ENCODE results near the gene SULT2B1.
"Not testable (repeated sequence)": the region's sequence is repeated elsewhere in the genome, so short reads cannot be mapped to it uniquely, and the experiment has no call there.

Gene SULT2B1

DNA sequence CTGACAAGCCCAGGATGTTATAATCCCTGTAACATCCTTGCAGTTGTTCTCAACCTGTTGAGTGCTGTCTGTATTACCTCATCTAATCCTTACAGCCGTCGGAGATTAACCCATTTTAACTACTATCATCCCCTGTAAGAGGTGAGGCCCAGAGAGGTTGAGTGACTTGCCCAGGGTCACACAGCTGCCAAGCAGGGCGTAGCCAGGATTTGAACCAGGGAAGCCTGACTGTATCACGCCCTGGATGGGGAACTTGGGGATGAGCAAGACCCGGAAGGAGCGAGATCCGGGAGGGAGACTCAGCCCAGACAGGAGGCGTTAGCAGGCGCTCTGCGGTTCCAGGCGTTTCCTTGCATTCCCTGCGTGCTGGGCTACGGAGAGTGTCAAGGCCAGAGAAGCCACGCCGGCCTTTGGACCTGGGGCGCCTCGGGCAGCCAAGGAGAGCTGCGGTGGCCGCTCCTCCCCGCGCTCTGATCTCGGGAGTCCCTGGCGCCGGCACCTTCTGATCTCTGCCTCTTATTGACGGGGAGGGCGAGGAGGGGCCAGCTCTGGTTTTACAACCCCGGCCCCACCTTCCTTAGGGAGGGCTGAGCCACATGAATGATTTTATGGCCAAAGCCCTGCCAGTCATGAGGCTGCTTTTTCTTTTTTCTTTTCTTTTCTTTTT lies 6.2 kb downstream of the SULT2B1 start:
- DNase-seq (ENCODE audit: low read depth) = no peak

DNA sequence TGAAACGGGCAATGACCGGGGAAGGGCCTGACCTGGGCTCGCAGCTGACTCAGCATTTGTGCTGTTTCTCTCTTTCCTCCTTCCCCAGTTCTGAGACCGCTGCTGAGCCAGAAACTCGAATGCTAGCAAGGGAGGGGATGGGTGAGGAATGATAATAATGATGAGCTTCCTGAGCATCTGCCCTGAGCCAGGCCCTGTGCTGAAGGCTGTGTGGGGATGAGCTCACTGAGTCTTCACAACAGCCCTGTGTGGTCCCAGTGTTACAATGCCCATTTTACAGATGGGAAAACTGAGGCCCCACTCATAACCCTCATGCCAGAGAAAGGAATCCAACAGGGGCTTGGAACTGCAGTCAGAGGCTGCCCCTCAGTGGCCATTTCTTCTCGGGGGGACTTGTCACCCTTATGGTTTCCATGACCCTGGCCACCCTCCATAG lies 8.1 kb downstream of the SULT2B1 start:
- DNase-seq (ENCODE audit: low read depth) = no peak

- no peak for DNase-seq (ENCODE audit: low read depth)
Measured at GRCh38 chr19:48561412-48561811, 9.4 kb downstream of the SULT2B1 start.

GRCh38 chr19:48565090-48565489 lies 13.1 kb downstream of the SULT2B1 start:
- no peak for DNase-seq (ENCODE audit: low read depth)

DNA sequence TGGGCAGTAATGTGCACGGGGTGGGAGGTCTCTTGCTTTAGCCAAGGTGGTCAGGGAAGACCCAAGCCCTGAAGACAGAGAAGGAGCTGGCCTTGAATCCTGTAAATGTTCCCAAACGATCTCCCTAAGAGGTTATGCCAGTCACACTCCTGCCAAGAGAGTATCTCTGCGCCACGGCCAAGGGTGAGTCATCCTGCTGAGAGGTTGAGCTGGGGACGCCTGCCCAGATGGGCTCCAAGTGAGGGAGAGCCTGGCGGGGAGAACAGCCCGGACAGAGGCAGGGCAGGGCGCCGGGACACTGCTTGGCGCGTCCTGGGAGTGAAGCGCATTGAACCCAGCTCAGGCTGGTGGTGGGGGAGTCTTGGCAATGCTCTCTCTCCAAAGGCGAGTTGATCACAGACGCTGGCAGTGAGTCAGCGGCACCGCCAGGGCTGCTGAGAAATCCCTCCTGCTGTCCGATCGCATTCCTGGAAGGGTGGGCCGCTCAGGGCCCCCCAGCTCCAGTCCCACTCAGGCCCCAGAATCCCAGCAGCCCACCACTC lies 16.4 kb downstream of the SULT2B1 start:
- no peak for DNase-seq (ENCODE audit: low read depth)

DNA sequence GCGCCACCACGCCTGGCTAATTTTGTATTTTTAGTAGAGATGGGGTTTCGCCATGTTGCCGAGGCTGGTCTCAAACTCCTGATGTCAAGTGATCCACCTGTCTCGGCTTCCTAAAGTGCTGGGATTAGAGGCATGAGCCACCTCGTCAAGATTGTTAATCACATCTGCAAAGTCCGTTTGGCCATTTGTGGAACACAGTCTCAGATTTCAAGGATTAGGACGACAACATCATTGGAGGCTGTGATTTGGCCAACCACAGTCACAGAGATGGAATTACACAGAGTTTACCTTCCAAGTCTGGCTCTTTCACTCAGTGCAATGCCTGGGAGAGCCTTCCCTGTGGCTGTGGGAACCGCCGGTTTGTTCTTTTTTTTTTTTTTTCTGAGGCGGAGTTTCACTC lies 17.8 kb downstream of the SULT2B1 start:
- no peak for DNase-seq (ENCODE audit: low read depth)

DNA sequence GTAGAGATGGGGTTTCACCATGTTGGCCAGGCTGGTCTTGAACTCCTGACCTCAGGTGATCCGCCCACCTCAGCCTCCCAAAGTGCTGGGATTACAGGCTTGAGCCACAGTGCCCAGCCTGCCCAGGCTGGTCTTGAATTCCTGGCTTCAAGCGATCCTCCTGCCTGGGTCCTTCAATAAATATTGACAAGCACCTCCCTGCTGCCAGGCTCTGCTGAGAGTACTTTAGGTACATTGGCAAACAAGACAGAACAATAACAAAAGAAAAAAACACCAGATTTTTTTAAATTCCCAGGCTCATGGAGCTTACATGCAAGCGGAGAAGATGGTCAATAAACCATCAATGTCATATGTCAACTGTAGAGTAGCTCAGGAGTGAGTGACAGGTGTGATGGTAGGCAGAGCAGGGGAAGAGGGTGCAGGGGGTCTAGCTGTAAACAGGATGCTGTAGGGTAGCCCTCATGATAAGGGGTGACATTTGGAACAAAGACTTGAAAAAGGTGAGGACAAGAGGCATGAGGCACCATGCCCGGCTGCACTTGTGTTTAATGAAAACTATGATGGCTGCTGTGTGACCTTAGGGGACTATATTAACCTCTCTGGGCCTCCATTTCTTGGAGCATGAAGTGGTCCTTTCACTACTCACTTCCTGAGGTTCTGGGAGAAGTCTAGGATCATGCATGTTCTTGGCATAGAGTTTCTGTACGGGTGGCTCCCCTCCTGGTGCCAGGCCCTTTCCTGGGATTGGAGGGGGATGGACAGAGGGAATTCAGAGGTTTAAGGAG lies 19.6 kb downstream of the SULT2B1 start:
- no peak for DNase-seq (ENCODE audit: low read depth)

GRCh38 chr19:48573163-48573505 lies 21.2 kb downstream of the SULT2B1 start:
- DNase-seq (ENCODE audit: low read depth) = no peak

- no peak for DNase-seq (ENCODE audit: low read depth)
Measured at GRCh38 chr19:48575931-48576622, 24.1 kb downstream of the SULT2B1 start.

GRCh38 chr19:48577908-48578307 lies 25.9 kb downstream of the SULT2B1 start:
- not testable (repeated sequence) for DNase-seq (ENCODE audit: low read depth)

- DNase-seq (ENCODE audit: low read depth) = no peak
Measured at GRCh38 chr19:48578891-48579290, 26.9 kb downstream of the SULT2B1 start.

- DNase-seq (ENCODE audit: low read depth) = no peak
Measured at GRCh38 chr19:48582168-48582567, 30.2 kb downstream of the SULT2B1 start.

GRCh38 chr19:48587387-48587786 lies 35.4 kb downstream of the SULT2B1 start:
- no peak for DNase-seq (ENCODE audit: low read depth)

- peak; percentile 82 for DNase-seq (ENCODE audit: low read depth)
Measured at GRCh38 chr19:48588670-48589401, 36.9 kb downstream of the SULT2B1 start.

DNA sequence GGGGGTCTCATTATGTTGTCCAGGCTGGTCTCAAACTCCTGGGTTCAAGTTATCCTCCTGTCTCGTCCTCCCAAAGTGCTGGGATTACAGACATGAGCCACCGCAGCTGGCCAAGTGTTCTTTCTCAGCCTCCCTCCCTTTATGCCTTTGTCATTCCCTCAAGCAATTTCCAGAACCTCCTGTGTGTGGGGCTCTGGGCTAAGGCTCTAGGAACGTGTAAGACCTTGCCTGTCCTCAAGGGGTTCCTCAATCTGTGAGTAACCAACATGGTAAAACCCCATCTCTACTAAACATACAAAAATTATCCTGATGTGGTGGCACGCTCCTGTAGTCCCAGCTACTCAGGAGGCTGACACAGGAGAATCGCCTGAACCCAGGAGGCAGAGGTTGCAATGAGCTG lies 39.0 kb downstream of the SULT2B1 start:
- no peak for DNase-seq (ENCODE audit: low read depth)

DNA sequence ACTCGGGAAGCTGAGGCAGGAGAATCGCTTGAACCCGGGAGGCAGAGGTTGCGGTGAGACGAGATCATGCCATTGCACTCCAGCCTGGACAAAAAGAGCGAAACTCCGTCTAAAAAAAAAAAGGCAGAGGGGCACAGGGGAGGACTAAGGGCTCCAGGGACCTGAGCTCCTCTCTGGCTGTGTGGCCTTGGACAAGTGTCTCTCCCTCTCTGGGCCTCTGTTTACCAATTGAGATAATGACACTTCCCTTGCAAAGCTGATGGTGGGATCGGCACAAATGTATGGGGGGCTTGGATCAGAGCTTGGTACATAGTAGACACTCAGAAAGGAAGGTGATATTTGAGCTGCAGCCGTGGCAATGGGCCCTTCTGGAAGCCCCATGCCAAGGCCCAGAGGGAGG lies 43.2 kb downstream of the SULT2B1 start:
- DNase-seq (ENCODE audit: low read depth) = no peak

GRCh38 chr19:48595833-48596232 lies 43.9 kb downstream of the SULT2B1 start:
- DNase-seq (ENCODE audit: low read depth) = no peak

DNA sequence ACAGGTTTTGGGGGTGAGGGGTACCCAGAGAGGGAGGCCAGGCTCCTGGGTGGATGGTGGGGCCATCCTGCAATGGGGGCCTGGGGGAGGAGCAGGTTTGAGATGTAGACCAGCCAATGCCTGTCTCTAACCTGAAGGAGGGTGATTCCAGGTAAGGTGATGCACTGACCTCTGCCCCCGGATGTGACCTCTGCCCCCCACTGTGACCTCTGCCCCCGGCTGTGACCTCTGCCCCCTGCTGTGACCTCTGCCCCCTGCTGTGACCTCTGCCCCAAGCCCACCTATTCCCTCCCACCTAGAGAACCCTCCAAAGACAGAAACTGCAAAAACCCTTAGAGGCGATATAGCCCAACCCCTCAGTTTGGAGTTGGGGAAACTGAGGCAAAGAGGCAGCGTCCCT lies 44.3 kb downstream of the SULT2B1 start:
- no peak for DNase-seq (ENCODE audit: low read depth)

DNA sequence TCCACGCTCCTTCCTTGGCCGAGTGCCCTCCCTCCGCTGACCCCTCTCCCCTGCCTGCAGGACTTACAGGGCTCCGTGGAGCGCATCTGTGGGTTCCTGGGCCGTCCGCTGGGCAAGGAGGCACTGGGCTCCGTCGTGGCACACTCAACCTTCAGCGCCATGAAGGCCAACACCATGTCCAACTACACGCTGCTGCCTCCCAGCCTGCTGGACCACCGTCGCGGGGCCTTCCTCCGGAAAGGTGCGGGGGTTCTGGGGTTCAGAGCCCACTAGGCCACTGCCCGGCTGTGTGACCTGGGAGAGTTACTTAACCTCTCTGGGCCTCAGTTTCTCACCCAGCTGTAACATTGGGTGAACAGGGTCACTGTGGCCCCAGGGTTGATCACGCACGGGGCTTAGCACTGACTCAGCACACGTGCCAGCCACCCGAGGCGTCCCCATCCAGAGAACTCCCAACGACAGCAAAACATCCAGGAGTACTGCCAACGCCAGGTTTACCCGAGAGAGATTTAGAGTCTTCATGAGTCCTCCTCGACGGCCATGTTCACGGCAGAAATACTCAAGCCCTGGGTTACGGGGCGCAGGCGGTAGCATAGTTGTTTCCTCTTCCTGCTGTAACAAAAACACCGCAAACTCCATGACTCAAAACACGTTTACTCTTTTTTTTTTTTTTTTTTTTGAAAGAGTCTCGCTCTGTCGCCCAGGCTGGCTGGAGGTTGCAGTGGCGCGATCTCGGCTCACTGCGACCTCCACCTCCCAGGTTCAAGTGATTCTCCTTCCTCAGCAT lies 44.9 kb downstream of the SULT2B1 start:
- DNase-seq (ENCODE audit: low read depth) = no peak

DNA sequence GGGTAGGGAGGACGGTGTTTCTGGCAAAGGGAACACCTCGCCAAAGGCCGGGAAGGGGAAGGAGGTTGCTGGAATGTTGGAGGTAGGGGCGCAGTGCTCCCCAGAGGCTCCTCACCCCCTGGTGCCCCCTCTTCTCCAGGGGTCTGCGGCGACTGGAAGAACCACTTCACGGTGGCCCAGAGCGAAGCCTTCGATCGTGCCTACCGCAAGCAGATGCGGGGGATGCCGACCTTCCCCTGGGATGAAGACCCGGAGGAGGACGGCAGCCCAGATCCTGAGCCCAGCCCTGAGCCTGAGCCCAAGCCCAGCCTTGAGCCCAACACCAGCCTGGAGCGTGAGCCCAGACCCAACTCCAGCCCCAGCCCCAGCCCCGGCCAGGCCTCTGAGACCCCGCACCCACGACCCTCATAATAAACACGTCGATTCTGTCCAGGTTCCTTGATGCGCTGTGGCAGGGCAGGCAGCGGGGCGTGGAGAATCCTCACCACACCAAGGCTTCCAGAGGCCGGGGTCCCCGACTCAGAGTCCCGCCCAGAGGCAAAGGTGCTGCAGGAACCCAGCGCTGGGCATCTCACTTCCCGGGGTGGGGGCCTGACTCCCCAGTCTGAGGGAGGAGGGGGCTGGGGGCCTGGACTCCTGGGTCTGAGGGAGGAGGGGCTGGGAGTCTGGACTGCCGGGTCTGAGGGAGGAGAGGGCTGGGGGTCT lies 47.2 kb downstream of the SULT2B1 start:
- DNase-seq (ENCODE audit: low read depth) = no peak
